Thyroid gland (tissue), 4 donors: Measurements from ENCODE around the gene EDIL3.

Source experiments
- POLR2A ChIP-seq, 2 donors: fragments of 450-650 bp; IDR thresholded peaks; one replicate each; pipeline ENCODE4 v1.6.1; 2017; ENCODE audit warnings: antibody characterized with exemption in 2 of 2, mild to moderate bottlenecking in 2 of 2, moderate library complexity in 1 of 2
- TF ChIP-seq, protein P1 (sequence below), 6 experiments: fragments of 200-600 bp in 3 of 6; fragments of 450-650 bp in 3 of 6; sonication (generic) in 3 of 6; IDR thresholded peaks; one replicate each; pipeline ENCODE4 v1.5.1; 2016 to 2019; ENCODE audit warnings: antibody characterized with exemption in 6 of 6, mild to moderate bottlenecking in 2 of 6, inconsistent platforms in 1 of 6, moderate library complexity in 1 of 6

DNA sequence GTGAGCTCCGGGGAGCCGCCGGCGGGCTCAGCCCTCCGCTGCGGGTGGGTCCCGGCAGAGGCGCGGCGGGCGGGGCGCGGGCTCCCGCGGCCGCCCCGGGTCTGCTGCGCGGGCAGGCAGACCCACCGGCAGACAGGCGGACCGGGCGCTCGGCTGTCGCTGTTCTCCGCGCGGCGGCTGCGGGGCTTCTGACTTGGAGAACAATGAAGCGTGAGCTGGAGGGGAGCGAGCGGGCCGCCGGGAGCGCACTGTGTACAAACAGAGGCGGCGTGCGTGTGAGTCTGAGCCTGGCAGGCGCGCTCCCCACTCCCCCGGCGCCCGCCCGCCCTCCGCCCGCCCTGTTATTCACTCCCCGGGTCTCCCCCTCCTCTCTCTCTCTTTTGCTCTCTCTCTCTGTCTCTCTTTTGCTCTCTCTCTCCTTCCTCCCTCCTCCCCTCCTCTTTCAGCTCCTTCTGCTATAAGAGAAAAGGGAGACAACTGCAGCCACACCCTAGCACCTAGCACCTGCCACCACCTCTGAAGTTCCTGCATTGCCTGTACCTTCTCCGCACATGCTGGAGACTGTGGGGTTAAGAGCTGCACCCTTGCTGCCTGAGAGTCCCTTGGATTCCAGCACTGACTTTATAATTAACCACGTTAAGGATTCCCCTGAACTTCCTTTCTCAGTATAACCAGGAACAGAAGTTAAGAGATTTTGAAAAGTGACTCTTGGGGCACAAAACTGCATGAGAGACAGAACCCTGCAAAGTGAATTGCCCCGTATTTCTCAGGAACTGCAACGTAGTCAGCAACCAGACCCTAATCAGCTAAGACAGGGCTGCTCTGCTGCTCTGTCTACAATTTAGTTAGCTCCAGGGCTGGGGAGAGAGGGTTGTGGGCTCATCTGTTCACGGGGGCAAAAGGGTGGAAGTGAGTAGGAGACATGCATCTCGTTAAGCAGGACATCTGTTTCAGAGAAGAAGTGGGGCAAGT lies at the start of gene EDIL3:
- TF ChIP-seq, protein P1, sequence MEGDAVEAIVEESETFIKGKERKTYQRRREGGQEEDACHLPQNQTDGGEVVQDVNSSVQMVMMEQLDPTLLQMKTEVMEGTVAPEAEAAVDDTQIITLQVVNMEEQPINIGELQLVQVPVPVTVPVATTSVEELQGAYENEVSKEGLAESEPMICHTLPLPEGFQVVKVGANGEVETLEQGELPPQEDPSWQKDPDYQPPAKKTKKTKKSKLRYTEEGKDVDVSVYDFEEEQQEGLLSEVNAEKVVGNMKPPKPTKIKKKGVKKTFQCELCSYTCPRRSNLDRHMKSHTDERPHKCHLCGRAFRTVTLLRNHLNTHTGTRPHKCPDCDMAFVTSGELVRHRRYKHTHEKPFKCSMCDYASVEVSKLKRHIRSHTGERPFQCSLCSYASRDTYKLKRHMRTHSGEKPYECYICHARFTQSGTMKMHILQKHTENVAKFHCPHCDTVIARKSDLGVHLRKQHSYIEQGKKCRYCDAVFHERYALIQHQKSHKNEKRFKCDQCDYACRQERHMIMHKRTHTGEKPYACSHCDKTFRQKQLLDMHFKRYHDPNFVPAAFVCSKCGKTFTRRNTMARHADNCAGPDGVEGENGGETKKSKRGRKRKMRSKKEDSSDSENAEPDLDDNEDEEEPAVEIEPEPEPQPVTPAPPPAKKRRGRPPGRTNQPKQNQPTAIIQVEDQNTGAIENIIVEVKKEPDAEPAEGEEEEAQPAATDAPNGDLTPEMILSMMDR (IDR thresholded peaks at IDR 0.05): no peak
- TF ChIP-seq POLR2A (IDR thresholded peaks at IDR 0.05): no peak
